ENCODE measurements around the gene USP7.

DNA sequence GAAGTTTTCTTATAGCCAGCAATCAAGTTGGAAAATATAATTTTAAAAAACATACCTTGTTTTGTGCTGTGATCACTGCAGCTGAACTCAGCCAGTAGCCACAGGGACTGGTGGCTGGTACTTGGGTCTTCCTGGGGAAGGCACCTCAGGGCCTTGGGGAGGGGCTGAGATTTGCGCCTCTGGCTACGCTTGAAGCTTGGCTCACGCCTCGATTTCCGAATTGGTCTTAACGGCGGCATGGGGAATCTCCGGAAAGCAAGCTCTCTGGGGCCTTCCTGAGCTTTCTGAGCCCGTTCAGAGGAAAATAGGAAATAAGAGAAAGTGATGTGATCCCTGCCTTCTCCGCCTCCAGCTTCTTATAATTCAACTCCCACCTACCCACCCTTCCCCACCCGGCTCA is 11.3 kb upstream of the USP7 start:
- TF ChIP-seq CTCF (IDR thresholded peaks at IDR 0.05) (no peak), POLR2A (IDR thresholded peaks at IDR 0.05) (no peak)

All from Peyer's patch (tissue), 4 donors.